ENCODE results near the gene PARP6. TPM values are rescaled to one million over a fixed set of nuclear protein-coding genes. Genes with fewer than 3 reads are reported as not detected.

PARP6 gene
- total RNA-seq, 5 donors from 2014 or later (not counting 1 experiment from before 2014, with no cell fraction given), result 94.4 to 132 (median 101) TPM

DNA sequence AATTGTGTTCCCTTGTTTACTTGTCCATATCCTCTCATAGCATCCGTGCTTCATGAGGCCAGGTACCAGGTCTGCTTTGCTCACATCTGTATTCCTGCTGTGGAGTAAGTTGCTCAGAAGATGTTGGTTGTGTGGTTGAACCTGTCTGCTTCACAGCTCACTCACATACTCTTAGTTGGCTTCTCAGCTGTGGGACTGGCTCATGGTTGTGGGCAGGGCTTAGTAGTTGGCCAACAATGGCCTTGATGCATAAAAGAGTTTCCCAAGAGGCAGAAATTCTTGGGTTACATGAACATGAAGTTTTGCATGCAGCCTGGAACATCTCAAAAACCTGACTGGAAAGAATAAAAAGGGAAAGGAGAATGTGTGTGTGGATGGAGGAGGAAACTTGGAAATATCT is 30.6 kb upstream of the PARP6 start:
- no CpG with 5 or more reads among the region's 1 CpG for WGBS (ENCODE audit: insufficient coverage)
- peaks cover 6% of the 10 kb centered on the region for H3K36me3 Mint-ChIP-seq
- CTCF ChIA-PET, result no interaction called here

GRCh38 chr15:72289597-72290325 is 17.4 kb upstream of the PARP6 start:
- 95% methylated on average over 42 of the region's 52 CpGs for WGBS (ENCODE audit: insufficient coverage)
- no peaks in the 10 kb centered on the region for H3K4me1 ChIP-seq (ENCODE audit: control insufficient read depth in 1 of 2, extremely low read depth in 1 of 2, insufficient read depth in 2 of 2, low read length in 2 of 2)
- H3K9me3 ChIP-seq, result no peaks in the 10 kb centered on the region
- no peaks in the 10 kb centered on the region for H3K27me3 Mint-ChIP-seq
- no peak overlapping the region for H3K27ac Mint-ChIP-seq
- H3K36me3 Mint-ChIP-seq, result peaks cover 14% of the 10 kb centered on the region
- ChIA-PET CTCF (interaction anchor here (0.5 to 0.6 kb wide), 2 partner anchors 24 to 281 kb away, joined by 4 to 8 read pairs; no protein-coding TSS in a partner anchor), POLR2A (no interaction called here)
- no peaks in the 10 kb centered on the region for H3K36me3 ChIP-seq (ENCODE audit: control insufficient read depth in 2 of 2, extremely low read depth in 1 of 2, insufficient read depth in 1 of 2, low read length in 1 of 2)
- no peak overlapping the region for H3K4me3 ChIP-seq (ENCODE audit: control insufficient read depth in 1 of 2, extremely low read depth in 1 of 2, low read length in 1 of 2)
- DNase-seq (no peak), ATAC-seq (replicated peaks in 1 of 4) (no peak)
- no peaks in the 10 kb centered on the region for H3K4me1 Mint-ChIP-seq
- no peaks in the 10 kb centered on the region for H3K9me3 Mint-ChIP-seq
- H3K27ac ChIP-seq (ENCODE audit: low read length), result no peak overlapping the region
- H3K27me3 ChIP-seq (replicated peaks in 1 of 2; ENCODE audit: control insufficient read depth in 2 of 2, extremely low read depth in 1 of 2, insufficient read depth in 2 of 2, low read length in 1 of 2), result no peaks in the 10 kb centered on the region
- H3K4me3 Mint-ChIP-seq, result no peak overlapping the region

More for the DNA sequence above, 30.6 kb upstream of the PARP6 start:
- Mint-ChIP-seq H3K27ac (peak overlapping the region in 1 of 2 donors; percentile 29), H3K4me1 (peaks cover 4 to 8% (median 7%) of the 10 kb centered on the region in 3 donors), H3K9me3 (no peaks in the 10 kb centered on the region), H3K27me3 (no peaks in the 10 kb centered on the region), H3K4me3 (no peak overlapping the region)
- Histone ChIP-seq H3K4me1 (ENCODE audit: control insufficient read depth in 1 of 2, extremely low read depth in 1 of 2, insufficient read depth in 2 of 2, low read length in 2 of 2) (peaks cover 0 to 10% of the 10 kb centered on the region in 2 experiments), H3K36me3 (ENCODE audit: control insufficient read depth in 2 of 2, extremely low read depth in 1 of 2, insufficient read depth in 1 of 2, low read length in 1 of 2) (no peaks in the 10 kb centered on the region), H3K4me3 (ENCODE audit: control insufficient read depth in 1 of 2, extremely low read depth in 1 of 2, low read length in 1 of 2) (no peak overlapping the region), H3K9me3 (no peaks in the 10 kb centered on the region), H3K27me3 (replicated peaks in 1 of 2; ENCODE audit: control insufficient read depth in 2 of 2, extremely low read depth in 1 of 2, insufficient read depth in 2 of 2, low read length in 1 of 2) (peaks cover 0 to 3% of the 10 kb centered on the region in 2 experiments), H3K27ac (ENCODE audit: low read length) (no peak overlapping the region)
- ATAC-seq (replicated peaks in 1 of 4) (no peak), DNase-seq (no peak)
- POLR2A ChIA-PET, result no interaction called here

- Histone ChIP-seq H3K27ac (ENCODE audit: low read length) (no peak overlapping the region), H3K4me3 (ENCODE audit: control insufficient read depth in 1 of 2, extremely low read depth in 1 of 2, low read length in 1 of 2) (no peak overlapping the region), H3K9me3 (no peaks in the 10 kb centered on the region), H3K36me3 (ENCODE audit: control insufficient read depth in 2 of 2, extremely low read depth in 1 of 2, insufficient read depth in 1 of 2, low read length in 1 of 2) (no peaks in the 10 kb centered on the region), H3K27me3 (replicated peaks in 1 of 2; ENCODE audit: control insufficient read depth in 2 of 2, extremely low read depth in 1 of 2, insufficient read depth in 2 of 2, low read length in 1 of 2) (no peaks in the 10 kb centered on the region), H3K4me1 (ENCODE audit: control insufficient read depth in 1 of 2, extremely low read depth in 1 of 2, insufficient read depth in 2 of 2, low read length in 2 of 2) (no peaks in the 10 kb centered on the region)
- ChIA-PET CTCF (interaction anchor here in 1 of 2 donors (0.5 kb wide), 1 partner anchor 282 kb away, joined by 8 read pairs; no protein-coding TSS in a partner anchor), POLR2A (no interaction called here)
- peaks cover 10% of the 10 kb centered on the region for H3K36me3 Mint-ChIP-seq
- no peak for ATAC-seq (replicated peaks in 1 of 4)
- no peaks in the 10 kb centered on the region for H3K27me3 Mint-ChIP-seq
- H3K4me1 Mint-ChIP-seq, result no peaks in the 10 kb centered on the region
- WGBS (ENCODE audit: insufficient coverage), result 92% methylated on average over 39 of the region's 49 CpGs
- no peak overlapping the region for H3K4me3 Mint-ChIP-seq
- H3K27ac Mint-ChIP-seq, result no peak overlapping the region
- no peak for DNase-seq
- H3K9me3 Mint-ChIP-seq, result no peaks in the 10 kb centered on the region
Measured at GRCh38 chr15:72288796-72289596, 16.6 kb upstream of the PARP6 start.

DNA sequence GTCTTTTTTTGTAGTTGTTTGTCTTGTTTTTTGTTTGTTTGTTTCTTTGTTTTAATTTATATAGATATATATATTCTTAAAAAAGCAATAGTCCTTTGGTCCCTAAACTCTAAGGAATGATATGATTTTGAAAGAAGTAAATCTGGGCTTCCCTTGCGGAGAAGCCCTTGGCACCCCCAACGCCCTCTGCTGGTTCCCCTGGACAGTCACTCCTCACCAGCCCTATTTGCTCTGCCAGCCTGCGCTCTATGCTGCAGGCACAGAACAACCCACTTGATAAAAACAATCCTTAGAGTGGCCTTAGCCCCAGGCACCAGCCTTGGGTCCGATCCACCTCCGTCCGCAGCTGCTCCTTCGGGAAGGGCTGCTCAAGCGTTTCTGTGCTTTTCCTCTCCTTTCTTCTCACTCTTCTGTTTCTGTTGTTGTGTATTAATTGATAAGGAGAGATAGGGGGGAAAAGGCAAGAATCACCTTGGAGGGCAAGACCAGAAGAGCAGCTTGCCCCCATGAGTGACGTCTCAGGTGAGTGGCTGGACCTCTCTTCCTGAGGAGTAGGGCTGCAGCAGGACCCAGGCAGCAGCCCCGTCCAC is 13.7 kb upstream of the PARP6 start:
- H3K27me3 ChIP-seq (replicated peaks in 1 of 2; ENCODE audit: control insufficient read depth in 2 of 2, extremely low read depth in 1 of 2, insufficient read depth in 2 of 2, low read length in 1 of 2), result no peaks in the 10 kb centered on the region
- H3K36me3 ChIP-seq (ENCODE audit: control insufficient read depth in 2 of 2, extremely low read depth in 1 of 2, insufficient read depth in 1 of 2, low read length in 1 of 2), result no peaks in the 10 kb centered on the region
- POLR2A ChIA-PET, result no interaction called here
- H3K27me3 Mint-ChIP-seq, result no peaks in the 10 kb centered on the region
- H3K4me1 Mint-ChIP-seq, result no peaks in the 10 kb centered on the region
- no peaks in the 10 kb centered on the region for H3K9me3 Mint-ChIP-seq
- CTCF ChIA-PET, result interaction anchor here in 1 of 2 donors (1.5 kb wide), 1 partner anchor 59 kb away, joined by 4 read pairs; no protein-coding TSS in a partner anchor
- peaks cover 3% of the 10 kb centered on the region for H3K36me3 Mint-ChIP-seq
- DNase-seq, result peak in 31 of 35 experiments; percentile 13 to 66 (median 40)
- no peak overlapping the region for H3K27ac Mint-ChIP-seq
- no peak overlapping the region for H3K4me3 ChIP-seq (ENCODE audit: control insufficient read depth in 1 of 2, extremely low read depth in 1 of 2, low read length in 1 of 2)
- 67% methylated on average over 3 of the region's 10 CpGs for WGBS (ENCODE audit: insufficient coverage)
- H3K27ac ChIP-seq (ENCODE audit: low read length), result no peak overlapping the region
- H3K4me1 ChIP-seq (ENCODE audit: control insufficient read depth in 1 of 2, extremely low read depth in 1 of 2, insufficient read depth in 2 of 2, low read length in 2 of 2), result no peaks in the 10 kb centered on the region
- ATAC-seq (replicated peaks in 1 of 4), result peak; percentile 68 to 76 (median 72)
- H3K4me3 Mint-ChIP-seq, result no peak overlapping the region
- no peaks in the 10 kb centered on the region for H3K9me3 ChIP-seq

DNA sequence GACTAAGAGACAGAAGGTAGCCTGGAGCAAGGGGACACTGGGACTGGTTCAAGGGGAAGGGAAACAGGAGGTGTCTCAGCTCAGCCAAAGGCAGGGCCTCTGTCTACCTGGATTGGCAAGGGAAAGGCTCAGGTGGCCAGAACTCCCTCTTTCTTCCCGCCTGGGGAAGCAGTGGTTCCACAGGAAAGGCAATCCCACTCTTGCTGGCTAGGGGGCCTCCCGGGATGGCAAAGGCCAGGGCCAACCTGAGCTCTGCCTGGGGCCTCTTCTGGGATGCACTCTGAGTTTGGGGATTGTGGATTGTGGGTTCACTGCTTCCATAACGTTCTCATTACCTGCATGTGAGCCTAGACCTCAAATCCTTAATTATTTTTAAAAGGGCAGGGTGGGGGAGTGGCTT is 13.0 kb upstream of the PARP6 start:
- POLR2A ChIA-PET, result no interaction called here
- CTCF ChIA-PET, result interaction anchor here in 1 of 2 donors (1.5 kb wide), 1 partner anchor 59 kb away, joined by 4 read pairs; no protein-coding TSS in a partner anchor
- Mint-ChIP-seq H3K4me3 (no peak overlapping the region), H3K27me3 (no peaks in the 10 kb centered on the region), H3K27ac (no peak overlapping the region), H3K4me1 (no peaks in the 10 kb centered on the region), H3K36me3 (no peaks in the 10 kb centered on the region), H3K9me3 (no peaks in the 10 kb centered on the region)
- DNase-seq (no peak), ATAC-seq (replicated peaks in 1 of 4) (no peak)
- Histone ChIP-seq H3K4me1 (ENCODE audit: control insufficient read depth in 1 of 2, extremely low read depth in 1 of 2, insufficient read depth in 2 of 2, low read length in 2 of 2) (no peaks in the 10 kb centered on the region), H3K4me3 (ENCODE audit: control insufficient read depth in 1 of 2, extremely low read depth in 1 of 2, low read length in 1 of 2) (no peak overlapping the region), H3K9me3 (no peaks in the 10 kb centered on the region), H3K27me3 (replicated peaks in 1 of 2; ENCODE audit: control insufficient read depth in 2 of 2, extremely low read depth in 1 of 2, insufficient read depth in 2 of 2, low read length in 1 of 2) (no peaks in the 10 kb centered on the region), H3K27ac (ENCODE audit: low read length) (no peak overlapping the region), H3K36me3 (ENCODE audit: control insufficient read depth in 2 of 2, extremely low read depth in 1 of 2, insufficient read depth in 1 of 2, low read length in 1 of 2) (no peaks in the 10 kb centered on the region)
- WGBS (ENCODE audit: insufficient coverage), result 100% methylated on average over 1 of the region's 3 CpGs

DNA sequence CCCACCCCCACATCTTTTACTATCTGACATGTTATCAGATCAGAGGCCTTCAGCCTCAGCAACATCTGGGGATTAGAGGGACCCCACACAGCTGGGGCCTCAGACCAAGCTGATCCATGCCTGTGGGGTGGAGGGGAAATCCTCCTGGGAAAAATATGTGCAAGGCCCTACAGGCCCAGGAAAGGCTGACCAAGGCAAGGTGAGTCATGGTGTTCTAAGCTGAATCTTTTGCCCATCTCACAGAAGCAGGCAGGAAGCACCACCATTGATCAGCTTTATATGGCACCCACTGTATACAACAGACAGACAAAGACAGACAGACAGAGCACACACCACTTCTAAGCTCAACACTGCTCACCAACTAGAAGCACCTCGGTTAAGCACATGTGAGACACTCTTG is 12.4 kb upstream of the PARP6 start:
- H3K27me3 ChIP-seq (replicated peaks in 1 of 2; ENCODE audit: control insufficient read depth in 2 of 2, extremely low read depth in 1 of 2, insufficient read depth in 2 of 2, low read length in 1 of 2), result no peaks in the 10 kb centered on the region
- no peaks in the 10 kb centered on the region for H3K4me1 Mint-ChIP-seq
- WGBS (ENCODE audit: insufficient coverage), result no CpG with 5 or more reads among the region's 1 CpG
- H3K4me1 ChIP-seq (ENCODE audit: control insufficient read depth in 1 of 2, extremely low read depth in 1 of 2, insufficient read depth in 2 of 2, low read length in 2 of 2), result no peaks in the 10 kb centered on the region
- DNase-seq (no peak), ATAC-seq (replicated peaks in 1 of 4) (no peak)
- H3K36me3 ChIP-seq (ENCODE audit: control insufficient read depth in 2 of 2, extremely low read depth in 1 of 2, insufficient read depth in 1 of 2, low read length in 1 of 2), result no peaks in the 10 kb centered on the region
- no peak overlapping the region for H3K4me3 ChIP-seq (ENCODE audit: control insufficient read depth in 1 of 2, extremely low read depth in 1 of 2, low read length in 1 of 2)
- H3K4me3 Mint-ChIP-seq, result no peak overlapping the region
- no peaks in the 10 kb centered on the region for H3K9me3 ChIP-seq
- H3K27ac ChIP-seq (ENCODE audit: low read length), result no peak overlapping the region
- H3K9me3 Mint-ChIP-seq, result no peaks in the 10 kb centered on the region
- POLR2A ChIA-PET, result no interaction called here
- H3K27ac Mint-ChIP-seq, result no peak overlapping the region
- no peaks in the 10 kb centered on the region for H3K36me3 Mint-ChIP-seq
- CTCF ChIA-PET, result interaction anchor here in 1 of 2 donors (0.6 kb wide), 1 partner anchor 1665 kb away, joined by 3 read pairs; no protein-coding TSS in a partner anchor
- H3K27me3 Mint-ChIP-seq, result no peaks in the 10 kb centered on the region

All from T-cell (primary cell).